Smooth muscle cell (in vitro differentiated cells): ENCODE data around the gene PSMD3. TPM values are rescaled to one million over a fixed set of nuclear protein-coding genes. Genes with fewer than 3 reads are reported as not detected.
A peak's percentile ranks its signal among the peaks of the same experiment; 100 is the strongest.

ENCODE experiments used
- DNase-seq: peaks from one replicate; lab custom pipeline; 2025; ENCODE audit not compliant: unreplicated experiment; lab: John Stamatoyannopoulos, UW
- H2AFZ ChIP-seq: fragments of 200-600 bp; sonication (generic); 2 replicates; pipeline ENCODE4 v1.6.0; 2016; ENCODE audit warnings: antibody characterized with exemption, low read depth, mild to moderate bottlenecking
- H3F3A ChIP-seq: fragments of 200-600 bp; sonication (generic); 2 replicates; pipeline ENCODE4 v1.6.0; 2017; ENCODE audit warnings: antibody characterized with exemption, low read depth
- H3K27ac ChIP-seq: fragments of 200-600 bp; sonication (generic); 2 replicates; pipeline ENCODE4 v1.5.1; 2016; ENCODE audit warnings: low read depth, mild to moderate bottlenecking
- H3K27me3 ChIP-seq: fragments of 200-600 bp; sonication (generic); 2 replicates; pipeline ENCODE4 v1.6.1; 2016; ENCODE audit warnings: low read depth, mild to moderate bottlenecking
- H3K36me3 ChIP-seq: fragments of 200-600 bp; sonication (generic); 2 replicates; pipeline ENCODE4 v1.5.1; 2016; ENCODE audit warnings: low read depth
- H3K4me1 ChIP-seq: fragments of 200-600 bp; sonication (generic); 2 replicates; pipeline ENCODE4 v1.5.1; 2016; ENCODE audit warnings: low read depth
- H3K4me2 ChIP-seq: fragments of 200-600 bp; sonication (generic); 2 replicates; pipeline ENCODE4 v1.6.0; 2016; ENCODE audit warnings: mild to moderate bottlenecking
- H3K4me3 ChIP-seq: fragments of 200-600 bp; sonication (generic); 2 replicates; pipeline ENCODE4 v1.5.1; 2016; ENCODE audit warnings: mild to moderate bottlenecking
- H3K79me2 ChIP-seq: fragments of 200-600 bp; sonication (generic); 2 replicates; pipeline ENCODE4 v1.6.0; 2016; ENCODE audit warnings: low read depth, mild to moderate bottlenecking
- H3K9ac ChIP-seq: fragments of 200-600 bp; sonication (generic); 2 replicates; pipeline ENCODE4 v1.6.0; 2016; ENCODE audit warnings: low read depth
- H3K9me3 ChIP-seq: fragments of 200-600 bp; sonication (generic); replicated peaks from 2 replicates; pipeline ENCODE4 v1.5.1; 2016; ENCODE audit warnings: low read depth
- H4K20me1 ChIP-seq: fragments of 200-600 bp; sonication (generic); 2 replicates; pipeline ENCODE4 v1.6.0; 2016; ENCODE audit warnings: low read depth
- WGBS: methylation state at CpG from one replicate; pipeline ENCODE4 v1.1.7; 2016; ENCODE audit warnings: low lambda C conversion rate; 5-methylcytosine and 5-hydroxymethylcytosine counted together
- polyA plus RNA-seq: library from polyadenylated mRNA; unstranded; fragments of >200 nt; fragmentation: Nextera tagmentation; extraction: Ambion mirVana; gene quantifications from 2 replicates; pipeline ENCODE4 v1.2.1, GENCODE V29; 2016
- total RNA-seq: library from RNA; depleted of rRNA; stranded (reverse); fragments of >200 nt; gene quantifications from 2 replicates; pipeline ENCODE4 v1.2.3, GENCODE V29; 2014
- TF ChIP-seq, protein P1 (sequence below): fragments of 200-600 bp; sonication (generic); IDR thresholded peaks from 2 replicates; pipeline ENCODE4 v1.5.1; 2017; ENCODE audit warnings: borderline replicate concordance, mild to moderate bottlenecking, antibody characterized with exemption; ENCODE audit not compliant: insufficient read depth, poor library complexity, severe bottlenecking

PSMD3 gene
- total and polyA plus RNA-seq, 2 experiments from 2014 or later, result 83.8 to 110 TPM

GRCh38 chr17:39935909-39936308 is 44.7 kb upstream of the PSMD3 start:
- H3K79me2 ChIP-seq, result no peaks in the 10 kb centered on the region
- no peak overlapping the region for H3K4me2 ChIP-seq
- H3K4me1 ChIP-seq, result peaks cover 10% of the 10 kb centered on the region
- no peak for DNase-seq
- H3K36me3 ChIP-seq, result no peaks in the 10 kb centered on the region
- H3K27ac ChIP-seq, result no peak overlapping the region
- no peak overlapping the region for H2AFZ ChIP-seq
- no peaks in the 10 kb centered on the region for H3K27me3 ChIP-seq
- H3K9me3 ChIP-seq, result no peaks in the 10 kb centered on the region
- peaks cover 6% of the 10 kb centered on the region for H3F3A ChIP-seq
- no peak overlapping the region for H3K9ac ChIP-seq
- H3K4me3 ChIP-seq, result no peak overlapping the region
- TF ChIP-seq, protein P1, sequence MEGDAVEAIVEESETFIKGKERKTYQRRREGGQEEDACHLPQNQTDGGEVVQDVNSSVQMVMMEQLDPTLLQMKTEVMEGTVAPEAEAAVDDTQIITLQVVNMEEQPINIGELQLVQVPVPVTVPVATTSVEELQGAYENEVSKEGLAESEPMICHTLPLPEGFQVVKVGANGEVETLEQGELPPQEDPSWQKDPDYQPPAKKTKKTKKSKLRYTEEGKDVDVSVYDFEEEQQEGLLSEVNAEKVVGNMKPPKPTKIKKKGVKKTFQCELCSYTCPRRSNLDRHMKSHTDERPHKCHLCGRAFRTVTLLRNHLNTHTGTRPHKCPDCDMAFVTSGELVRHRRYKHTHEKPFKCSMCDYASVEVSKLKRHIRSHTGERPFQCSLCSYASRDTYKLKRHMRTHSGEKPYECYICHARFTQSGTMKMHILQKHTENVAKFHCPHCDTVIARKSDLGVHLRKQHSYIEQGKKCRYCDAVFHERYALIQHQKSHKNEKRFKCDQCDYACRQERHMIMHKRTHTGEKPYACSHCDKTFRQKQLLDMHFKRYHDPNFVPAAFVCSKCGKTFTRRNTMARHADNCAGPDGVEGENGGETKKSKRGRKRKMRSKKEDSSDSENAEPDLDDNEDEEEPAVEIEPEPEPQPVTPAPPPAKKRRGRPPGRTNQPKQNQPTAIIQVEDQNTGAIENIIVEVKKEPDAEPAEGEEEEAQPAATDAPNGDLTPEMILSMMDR, result no peak
- WGBS, result 57% methylated on average over 3 of the region's 3 CpGs
- H4K20me1 ChIP-seq, result no peaks in the 10 kb centered on the region

DNA sequence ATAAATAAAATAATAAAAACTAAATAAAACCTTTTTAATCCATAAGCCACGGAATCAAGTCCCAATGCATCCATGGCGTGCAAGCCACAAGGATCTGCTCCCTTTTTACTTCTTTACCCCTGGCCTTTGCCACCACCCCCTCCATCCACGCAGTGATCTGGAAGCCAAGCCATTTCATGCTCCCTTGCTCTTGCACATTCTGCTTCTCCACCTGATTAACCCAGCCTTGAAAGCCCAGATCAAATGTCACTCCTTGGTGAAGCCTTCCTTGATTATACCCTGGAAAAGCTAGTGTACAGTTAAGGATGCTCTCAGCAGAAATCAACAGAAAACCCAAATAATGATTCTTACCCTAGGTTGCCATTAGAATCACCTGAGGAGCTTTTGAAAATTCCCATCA is 43.2 kb upstream of the PSMD3 start:
- no peak overlapping the region for H3K9ac ChIP-seq
- H3K4me2 ChIP-seq, result no peak overlapping the region
- H2AFZ ChIP-seq, result no peak overlapping the region
- peaks cover 10% of the 10 kb centered on the region for H3K4me1 ChIP-seq
- no peaks in the 10 kb centered on the region for H4K20me1 ChIP-seq
- H3F3A ChIP-seq, result peaks cover 6% of the 10 kb centered on the region
- no peak overlapping the region for H3K27ac ChIP-seq
- H3K36me3 ChIP-seq, result no peaks in the 10 kb centered on the region
- DNase-seq, result no peak
- TF ChIP-seq, protein P1, result no peak
- H3K27me3 ChIP-seq, result no peaks in the 10 kb centered on the region
- no peaks in the 10 kb centered on the region for H3K79me2 ChIP-seq
- H3K9me3 ChIP-seq, result no peaks in the 10 kb centered on the region
- 95% methylated on average over 3 of the region's 3 CpGs for WGBS
- H3K4me3 ChIP-seq, result no peak overlapping the region

DNA sequence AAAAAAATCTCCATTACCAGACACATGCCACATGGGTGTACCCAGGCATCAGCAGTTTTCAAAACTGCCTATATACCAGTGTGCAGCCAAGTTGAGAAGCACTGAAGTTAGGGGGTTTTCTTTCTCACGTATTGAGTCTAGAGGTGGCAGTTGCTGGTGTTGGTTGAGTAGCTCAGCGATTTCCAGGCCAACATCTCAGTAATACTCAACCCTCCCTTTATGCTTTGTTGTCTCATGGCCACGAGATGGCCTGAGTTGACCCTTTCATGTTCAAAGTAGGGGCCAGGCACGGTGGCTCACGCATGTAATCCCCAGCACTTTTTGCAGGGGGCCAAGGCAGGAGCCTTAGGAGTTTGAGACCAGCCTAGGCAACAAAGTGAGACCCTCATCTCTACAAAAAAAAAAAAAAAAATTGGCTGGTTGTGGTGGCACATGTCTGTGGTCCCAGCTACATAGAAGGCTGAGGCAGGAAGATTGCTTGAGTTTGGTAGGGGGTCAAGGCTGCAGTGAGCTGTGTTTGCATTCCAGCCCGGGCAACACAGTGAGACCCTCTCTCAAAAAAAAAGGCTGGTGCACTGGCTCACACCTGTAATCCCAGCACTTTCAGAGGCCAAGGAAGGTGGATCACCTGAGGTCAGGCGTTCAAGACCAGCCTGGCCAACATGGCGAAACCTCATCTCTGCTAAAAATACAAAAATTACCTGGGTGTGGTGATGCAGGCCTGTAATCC is 42.3 kb upstream of the PSMD3 start:
- whole genome bisulfite sequencing, result 88% methylated on average over 8 of the region's 8 CpGs
- Histone ChIP-seq H3K4me3 (no peak overlapping the region), H3K9ac (no peak overlapping the region), H4K20me1 (no peaks in the 10 kb centered on the region), H3K27me3 (no peaks in the 10 kb centered on the region), H2AFZ (no peak overlapping the region), H3F3A (peaks cover 6% of the 10 kb centered on the region), H3K9me3 (no peaks in the 10 kb centered on the region), H3K4me2 (no peak overlapping the region), H3K36me3 (no peaks in the 10 kb centered on the region), H3K79me2 (no peaks in the 10 kb centered on the region), H3K4me1 (peaks cover 10% of the 10 kb centered on the region), H3K27ac (no peak overlapping the region)
- no peak for DNase-seq
- TF ChIP-seq, protein P1, result no peak

- Histone ChIP-seq H3K4me2 (peak overlapping the region; percentile 66), H3K27ac (peak overlapping the region; percentile 98), H3K9me3 (no peaks in the 10 kb centered on the region), H3K4me1 (peaks cover 10% of the 10 kb centered on the region), H4K20me1 (no peaks in the 10 kb centered on the region), H3K79me2 (no peaks in the 10 kb centered on the region), H3F3A (peaks cover 6% of the 10 kb centered on the region), H3K27me3 (no peaks in the 10 kb centered on the region), H2AFZ (no peak overlapping the region), H3K4me3 (no peak overlapping the region), H3K36me3 (no peaks in the 10 kb centered on the region), H3K9ac (no peak overlapping the region)
- DNase-seq, result no peak
- TF ChIP-seq, protein P1, result no peak
- 80% methylated on average over 3 of the region's 3 CpGs for WGBS
These were observed 41.5 kb upstream of the PSMD3 start for GRCh38 chr17:39939106-39939505.
